GM19351 (cell line): Measurements from ENCODE around the gene ESPNL.
"Not testable (repeated sequence)": the region's sequence is repeated elsewhere in the genome, so short reads cannot be mapped to it uniquely, and the experiment has no call there.

Experiments used
- ATAC-seq: cut with Tn5 transposase; IDR thresholded peaks from one replicate; pipeline ENCODE4 v1.9.1; 2021; ENCODE audit warnings: mild to moderate bottlenecking, moderate library complexity; ENCODE audit not compliant: unreplicated experiment

ESPNL gene

GRCh38 chr2:238114331-238114841 is 14.2 kb downstream of the ESPNL start:
- no peak for ATAC-seq

GRCh38 chr2:238114851-238115660 is 14.9 kb downstream of the ESPNL start:
- ATAC-seq, result no peak

GRCh38 chr2:238115709-238116108 is 15.6 kb downstream of the ESPNL start:
- ATAC-seq, result not testable (repeated sequence)

- ATAC-seq, result no peak
Observed at GRCh38 chr2:238116298-238117198, 16.4 kb downstream of the ESPNL start.

- ATAC-seq, result no peak
Observed at GRCh38 chr2:238117199-238118154, 17.3 kb downstream of the ESPNL start.

GRCh38 chr2:238119756-238120462 is 19.8 kb downstream of the ESPNL start:
- no peak for ATAC-seq

GRCh38 chr2:238120463-238121298 is 20.5 kb downstream of the ESPNL start:
- no peak for ATAC-seq

- ATAC-seq, result no peak
Observed at GRCh38 chr2:238121511-238122286, 21.6 kb downstream of the ESPNL start.

GRCh38 chr2:238122287-238123217 is 22.4 kb downstream of the ESPNL start:
- ATAC-seq, result no peak

- ATAC-seq, result no peak
Observed at GRCh38 chr2:238123218-238123971, 23.3 kb downstream of the ESPNL start.

GRCh38 chr2:238123991-238124470 is 23.9 kb downstream of the ESPNL start:
- no peak for ATAC-seq

GRCh38 chr2:238124488-238125126 is 24.5 kb downstream of the ESPNL start:
- no peak for ATAC-seq

GRCh38 chr2:238125127-238125885 is 25.2 kb downstream of the ESPNL start:
- no peak for ATAC-seq

GRCh38 chr2:238126338-238126737 is 26.2 kb downstream of the ESPNL start:
- ATAC-seq, result no peak

- no peak for ATAC-seq
Observed at GRCh38 chr2:238126775-238127164, 26.6 kb downstream of the ESPNL start.
